Measurements from ENCODE around the gene GPBP1.
A peak's percentile ranks its signal among the peaks of the same experiment; 100 is the strongest.
"Not testable (repeated sequence)": the region's sequence is repeated elsewhere in the genome, so short reads cannot be mapped to it uniquely, and the experiment has no call there.

GPBP1 gene

DNA sequence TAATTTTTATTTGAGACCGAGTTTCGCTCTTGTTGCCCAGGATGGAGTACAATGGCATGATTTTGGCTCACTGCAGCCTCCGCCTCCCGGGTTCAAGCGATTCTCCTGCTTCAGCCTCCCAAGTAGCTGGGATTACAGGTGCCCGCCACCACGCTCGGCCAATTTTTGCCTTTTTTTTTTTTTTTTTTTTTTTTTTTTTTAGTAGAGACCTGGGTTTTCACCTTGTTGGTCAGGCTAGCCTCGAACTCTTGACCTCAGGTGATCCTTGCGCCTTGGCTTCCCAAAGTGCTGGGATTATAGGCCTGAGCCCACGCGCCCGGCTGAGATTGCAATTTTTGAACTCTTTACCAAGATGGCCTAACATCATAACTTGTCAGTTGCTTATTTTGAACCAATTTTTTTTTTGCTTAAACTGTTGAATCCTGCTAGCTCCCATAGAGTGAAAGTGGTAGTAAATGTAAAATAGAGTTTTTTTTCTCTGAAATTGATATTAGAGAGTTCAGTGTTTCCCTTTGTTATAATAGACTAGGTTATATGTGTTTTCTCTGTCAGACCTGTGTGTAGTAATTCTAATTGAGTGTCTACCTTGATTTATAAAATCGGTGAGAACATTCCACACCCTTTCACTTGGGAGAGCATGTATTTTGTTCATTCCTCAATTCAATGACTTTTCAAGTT, 3.8 kb downstream of the GPBP1 start:
- no peak for DNase-seq

DNA sequence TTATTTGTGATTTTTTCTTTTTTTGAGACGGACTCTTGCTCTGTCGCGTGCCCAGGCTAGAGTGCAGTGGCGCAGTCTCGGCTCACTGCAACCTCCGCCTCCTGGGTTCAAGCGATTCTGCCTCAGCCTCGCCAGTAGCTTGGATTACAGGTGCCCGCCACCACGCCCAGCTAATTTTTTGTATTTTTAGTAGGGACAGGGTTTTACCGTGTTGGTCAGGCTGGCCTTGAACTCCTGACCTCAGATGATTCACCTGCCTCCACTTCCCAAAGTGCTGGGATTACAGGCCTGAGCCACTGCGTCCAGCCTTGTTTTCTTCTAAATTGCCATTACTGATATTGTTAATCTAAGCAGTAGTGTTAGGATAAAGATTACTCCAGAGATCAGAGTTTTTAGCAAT, 4.4 kb downstream of the GPBP1 start:
- DNase-seq: not testable (repeated sequence)

GRCh38 chr5:57179262-57180200, 5.7 kb downstream of the GPBP1 start:
- no peak for DNase-seq

DNA sequence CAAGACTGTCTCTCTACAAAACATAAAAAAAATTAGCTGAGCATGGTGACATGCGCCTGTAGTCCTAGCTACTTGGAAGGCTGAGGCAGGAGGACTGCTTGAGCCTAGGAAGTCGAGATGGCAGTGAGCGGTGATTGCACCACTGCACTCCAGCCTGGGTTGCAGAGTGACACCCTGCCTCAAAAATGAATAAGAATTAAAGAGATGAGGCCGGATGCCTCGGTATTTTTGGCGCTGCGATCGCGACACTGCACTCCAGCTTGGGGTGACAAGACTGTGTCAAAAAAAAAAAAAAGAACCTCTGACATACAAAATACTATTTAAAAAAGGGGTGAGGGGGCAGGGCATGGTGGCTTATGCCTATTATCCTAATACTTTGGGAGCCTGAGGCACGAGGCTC, 7.3 kb downstream of the GPBP1 start:
- DNase-seq: no peak

DNA sequence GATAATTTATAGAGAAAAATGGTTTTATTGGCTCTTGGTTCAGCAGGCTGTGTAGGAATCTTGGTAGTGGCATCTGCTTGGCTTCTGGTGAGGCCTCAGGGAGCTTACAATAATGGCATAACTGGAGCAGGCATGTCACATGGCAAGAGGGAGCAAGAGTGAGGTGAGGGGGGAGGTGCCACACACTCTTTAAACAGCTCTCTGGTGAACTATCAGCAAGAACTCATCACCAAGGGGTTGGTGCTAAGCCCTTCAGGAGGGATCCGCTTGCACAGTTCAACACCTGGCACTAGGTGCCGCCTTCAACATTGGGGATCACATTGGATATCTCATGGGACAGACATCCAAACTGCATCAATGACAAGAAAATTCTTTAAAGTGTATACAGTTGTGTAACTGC, 10.5 kb downstream of the GPBP1 start:
- DNase-seq: no peak

DNA sequence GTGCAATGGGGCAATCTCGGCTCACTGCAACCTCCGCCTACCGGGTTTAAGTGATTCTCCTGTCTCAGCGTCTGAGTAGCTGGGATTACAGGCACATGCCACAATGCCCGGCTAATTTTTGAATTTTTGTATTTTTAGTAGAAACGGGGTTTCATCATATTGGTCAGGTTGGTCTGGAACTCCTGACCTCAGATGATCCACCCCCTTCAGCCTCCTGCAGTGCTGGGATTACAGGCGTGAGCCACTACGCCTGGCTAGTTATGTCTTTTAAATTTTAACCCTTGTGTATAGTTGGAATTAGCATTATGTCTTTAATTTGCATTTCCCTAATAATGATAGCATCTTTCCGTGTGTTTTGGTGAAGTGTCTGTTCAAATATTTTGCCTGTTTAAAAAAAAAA, 11.5 kb downstream of the GPBP1 start:
- DNase-seq: no peak

GRCh38 chr5:57186194-57186593, 12.3 kb downstream of the GPBP1 start:
- no peak for DNase-seq

DNA sequence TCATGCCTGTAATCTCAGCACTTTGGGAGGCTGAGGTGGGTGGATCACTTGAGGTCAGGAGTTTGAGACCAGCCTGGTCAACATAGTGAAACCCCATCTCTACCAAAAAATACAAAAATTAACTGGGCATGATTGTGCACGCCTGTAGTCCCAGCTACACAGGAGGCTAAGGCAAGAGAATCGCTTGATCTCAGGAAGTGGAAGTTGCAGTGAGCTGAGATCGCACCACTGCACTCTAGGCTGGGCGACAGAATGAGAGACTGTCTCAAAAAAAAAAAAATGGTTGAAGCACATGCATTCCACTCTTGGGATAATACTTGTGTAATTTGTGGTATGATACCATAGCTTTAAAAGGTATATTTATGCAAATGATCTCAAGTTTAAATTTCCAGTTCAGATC, 14.1 kb downstream of the GPBP1 start:
- DNase-seq: not testable (repeated sequence)

GRCh38 chr5:57189515-57189914, 15.7 kb downstream of the GPBP1 start:
- DNase-seq: no peak

GRCh38 chr5:57190593-57190992, 16.7 kb downstream of the GPBP1 start:
- DNase-seq: no peak

GRCh38 chr5:57191163-57191562, 17.3 kb downstream of the GPBP1 start:
- no peak for DNase-seq

- no peak for DNase-seq
Observed at GRCh38 chr5:57191986-57192385, 18.1 kb downstream of the GPBP1 start.

DNA sequence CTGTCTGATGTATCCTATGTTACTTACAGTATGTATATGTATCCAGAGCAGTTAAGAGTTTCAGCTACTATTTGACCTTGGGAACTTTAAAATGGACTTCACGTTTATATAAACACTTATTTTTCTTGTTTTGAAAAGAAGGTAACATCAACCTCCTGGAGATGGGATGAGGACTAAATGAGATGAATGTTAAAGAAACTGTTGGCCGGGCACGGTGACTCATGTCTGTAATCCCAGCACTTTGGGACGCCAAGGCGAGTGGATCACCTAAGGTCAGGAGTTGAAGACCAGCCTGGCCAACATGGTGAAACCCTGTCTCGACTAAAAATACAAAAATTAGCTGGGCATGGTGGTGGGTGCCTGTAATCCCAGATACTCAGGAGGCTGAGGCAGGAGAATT, 19.0 kb downstream of the GPBP1 start:
- DNase-seq: not testable (repeated sequence)

GRCh38 chr5:57193757-57194413, 20.0 kb downstream of the GPBP1 start:
- no peak for DNase-seq

- DNase-seq: no peak
Observed at GRCh38 chr5:57194653-57195052, 20.8 kb downstream of the GPBP1 start.

GRCh38 chr5:57195060-57195459, 21.2 kb downstream of the GPBP1 start:
- no peak for DNase-seq

- no peak for DNase-seq
Observed at GRCh38 chr5:57199866-57200265, 26.0 kb downstream of the GPBP1 start.

DNA sequence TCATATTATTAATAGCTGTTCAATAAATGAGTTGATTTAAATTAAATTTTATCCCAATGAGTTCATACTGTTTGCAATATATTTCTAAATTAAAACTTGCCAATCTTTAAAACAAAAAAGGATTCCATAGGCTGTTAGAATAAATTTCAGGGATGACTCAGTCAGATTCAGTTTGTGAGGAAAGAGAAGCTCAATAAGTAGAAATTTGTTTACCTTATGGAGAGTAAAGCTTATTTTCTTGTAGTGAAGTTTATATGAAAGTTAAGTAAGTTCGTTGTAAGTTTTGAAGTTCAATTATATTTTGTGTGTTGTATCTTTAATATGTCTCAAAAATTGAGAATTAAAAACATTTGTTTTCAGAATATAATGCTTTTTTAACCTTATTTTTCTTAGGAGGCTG, 29.0 kb downstream of the GPBP1 start:
- no peak for DNase-seq

DNA sequence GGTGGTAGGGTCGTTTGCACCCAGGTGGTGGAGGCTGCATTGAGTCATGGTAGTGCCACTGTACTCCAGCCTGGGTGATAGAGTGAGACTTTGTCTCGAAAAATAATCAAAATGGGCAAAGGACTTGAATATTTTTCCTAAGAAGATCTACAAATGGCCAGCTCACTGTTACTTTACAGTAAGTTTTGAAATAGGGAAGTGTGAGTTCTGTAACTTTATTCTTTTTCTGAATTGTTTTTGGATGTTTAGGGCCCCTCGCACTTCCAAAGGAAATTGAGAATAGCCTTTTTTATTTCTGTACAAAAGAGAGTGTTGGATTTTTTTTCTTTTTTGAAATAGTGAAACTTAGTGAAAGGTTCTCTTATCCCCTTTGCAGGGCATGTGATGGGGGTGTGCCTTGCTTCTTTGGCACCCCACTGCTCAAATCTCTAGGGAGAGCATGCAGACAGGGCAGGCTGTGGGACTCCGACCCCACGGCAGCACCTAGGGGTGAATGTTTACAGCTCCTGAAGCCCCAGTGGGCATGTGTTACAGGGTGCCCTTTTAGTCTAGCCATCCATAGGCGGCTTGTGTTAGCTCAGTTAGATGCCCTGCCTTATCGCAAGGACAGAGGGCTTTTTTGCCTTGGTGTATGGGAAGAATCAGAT, 33.3 kb downstream of the GPBP1 start:
- DNase-seq: no peak

- DNase-seq: no peak
Observed at GRCh38 chr5:57207681-57208080, 33.8 kb downstream of the GPBP1 start.

- DNase-seq: peak; percentile 36
Observed at GRCh38 chr5:57209316-57210040, 35.6 kb downstream of the GPBP1 start.

DNA sequence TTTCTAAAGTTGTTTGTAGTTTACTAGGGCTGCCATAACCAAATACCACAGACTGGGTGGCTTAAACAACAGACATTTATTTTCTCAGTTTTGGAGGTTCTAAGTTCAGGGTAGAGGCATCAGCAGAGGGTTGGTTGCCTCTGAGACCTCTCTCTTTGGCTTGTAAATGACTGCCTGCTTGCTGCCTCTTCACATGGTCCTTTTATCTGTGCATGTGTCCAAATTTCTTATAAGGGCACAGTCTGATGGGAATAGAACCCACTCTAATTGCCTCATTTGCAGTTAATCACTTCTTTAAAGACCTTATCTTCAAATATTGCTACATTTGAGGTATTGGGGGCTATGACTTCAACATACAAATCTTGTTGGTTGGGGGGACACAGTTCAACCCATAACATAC, 36.8 kb downstream of the GPBP1 start:
- DNase-seq: no peak
